Prostate gland (tissue), 2 donors: Measurements from ENCODE around the gene LAMTOR2.

Experiments used
- POLR2A ChIP-seq: fragments of 450-650 bp; IDR thresholded peaks from one replicate; pipeline ENCODE4 v1.6.1; 2016; ENCODE audit warnings: antibody characterized with exemption, mild to moderate bottlenecking
- POLR2AphosphoS5 ChIP-seq: sonication (generic); formaldehyde crosslinking; IDR thresholded peaks from one replicate; pipeline ENCODE4 v1.6.1; 2017; ENCODE audit warnings: antibody characterized with exemption
- TF ChIP-seq, protein P1 (sequence below), 4 experiments: fragments of 200-600 bp in 2 of 4; fragments of 450-650 bp in 2 of 4; sonication (generic) in 2 of 4; IDR thresholded peaks; 1 replicate in 3 of 4; 2 replicates in 1 of 4; pipeline ENCODE4 v1.5.1; 2016 to 2019; ENCODE audit warnings: antibody characterized with exemption in 4 of 4, mild to moderate bottlenecking in 2 of 4, moderate library complexity in 2 of 4

DNA sequence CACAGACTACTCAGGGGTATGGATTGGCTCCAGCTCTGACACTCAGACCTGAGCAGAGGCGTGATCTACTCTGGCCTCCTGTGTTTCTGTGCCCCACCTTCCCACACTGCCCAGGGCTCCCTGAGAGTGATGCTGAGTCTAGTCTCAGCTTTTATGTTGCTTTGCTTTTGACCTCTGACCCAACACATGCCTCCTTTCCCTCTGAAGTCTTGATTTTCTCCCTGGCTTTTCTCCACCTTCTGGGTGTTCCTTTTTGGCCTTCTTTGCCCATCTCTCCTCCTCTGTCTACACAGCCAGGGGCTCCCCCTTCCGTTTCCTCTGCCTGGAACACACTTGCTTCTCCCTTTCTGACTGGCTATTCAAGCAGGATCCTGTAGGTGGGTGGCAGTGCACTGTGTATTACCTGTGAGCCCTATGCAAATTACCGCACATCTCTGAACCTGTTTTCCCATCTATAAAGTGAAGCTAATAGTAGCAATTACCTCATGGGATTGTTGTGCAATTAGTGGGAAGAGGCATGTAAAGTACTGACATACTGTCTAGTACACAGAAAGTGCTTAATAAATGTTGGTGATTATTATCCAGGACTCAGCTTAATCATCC, 41.4 kb downstream of the LAMTOR2 start:
- TF ChIP-seq, protein P1, sequence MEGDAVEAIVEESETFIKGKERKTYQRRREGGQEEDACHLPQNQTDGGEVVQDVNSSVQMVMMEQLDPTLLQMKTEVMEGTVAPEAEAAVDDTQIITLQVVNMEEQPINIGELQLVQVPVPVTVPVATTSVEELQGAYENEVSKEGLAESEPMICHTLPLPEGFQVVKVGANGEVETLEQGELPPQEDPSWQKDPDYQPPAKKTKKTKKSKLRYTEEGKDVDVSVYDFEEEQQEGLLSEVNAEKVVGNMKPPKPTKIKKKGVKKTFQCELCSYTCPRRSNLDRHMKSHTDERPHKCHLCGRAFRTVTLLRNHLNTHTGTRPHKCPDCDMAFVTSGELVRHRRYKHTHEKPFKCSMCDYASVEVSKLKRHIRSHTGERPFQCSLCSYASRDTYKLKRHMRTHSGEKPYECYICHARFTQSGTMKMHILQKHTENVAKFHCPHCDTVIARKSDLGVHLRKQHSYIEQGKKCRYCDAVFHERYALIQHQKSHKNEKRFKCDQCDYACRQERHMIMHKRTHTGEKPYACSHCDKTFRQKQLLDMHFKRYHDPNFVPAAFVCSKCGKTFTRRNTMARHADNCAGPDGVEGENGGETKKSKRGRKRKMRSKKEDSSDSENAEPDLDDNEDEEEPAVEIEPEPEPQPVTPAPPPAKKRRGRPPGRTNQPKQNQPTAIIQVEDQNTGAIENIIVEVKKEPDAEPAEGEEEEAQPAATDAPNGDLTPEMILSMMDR (IDR thresholded peaks at IDR 0.05), result no peak
- no peak for TF ChIP-seq POLR2AphosphoS5
- TF ChIP-seq POLR2A, result no peak
